HG03060 (cell line): Measurements from ENCODE around the gene FAM124A.
"Not testable (repeated sequence)": the region's sequence is repeated elsewhere in the genome, so short reads cannot be mapped to it uniquely, and the experiment has no call there.

Experiments
- ATAC-seq: cut with Tn5 transposase; IDR thresholded peaks from one replicate; pipeline ENCODE4 v1.9.1; 2021; ENCODE audit warnings: low read depth, moderate number of reproducible peaks; ENCODE audit not compliant: unreplicated experiment

FAM124A gene

DNA sequence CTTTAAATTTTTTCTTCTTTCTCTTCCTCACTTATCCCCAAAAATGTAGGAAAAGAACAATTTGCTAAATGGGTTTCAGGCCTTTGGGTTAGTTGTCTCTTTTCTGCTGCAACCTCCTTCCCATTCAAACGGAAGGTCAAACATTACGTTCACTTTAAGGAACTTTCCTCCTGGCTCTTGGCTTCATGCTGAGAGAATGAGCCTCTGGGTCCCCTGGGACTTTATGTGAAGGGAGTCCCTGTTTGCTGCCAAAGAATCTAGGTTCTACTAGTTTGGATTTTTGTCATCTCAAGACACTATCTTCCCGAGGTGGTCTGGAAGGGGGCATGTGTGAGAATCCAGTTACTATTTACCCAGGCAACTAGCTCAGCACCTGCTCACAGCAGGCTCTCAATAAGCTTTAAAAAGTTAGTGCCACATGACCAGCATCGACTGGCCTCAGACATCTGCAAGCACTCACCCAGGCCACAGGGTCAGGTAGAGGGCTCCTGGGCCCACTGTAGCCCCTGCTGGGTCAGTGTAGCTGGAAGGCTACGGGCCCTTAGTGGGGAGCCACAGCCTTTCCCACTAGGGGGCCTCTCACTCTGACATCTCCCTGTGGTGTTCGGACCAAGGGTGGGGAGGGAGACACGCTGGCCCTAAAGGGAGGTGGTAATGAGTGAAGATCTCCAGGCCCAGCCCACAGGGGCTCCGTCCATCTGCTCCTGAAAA, 40.5 kb downstream of the FAM124A start:
- no peak for ATAC-seq

DNA sequence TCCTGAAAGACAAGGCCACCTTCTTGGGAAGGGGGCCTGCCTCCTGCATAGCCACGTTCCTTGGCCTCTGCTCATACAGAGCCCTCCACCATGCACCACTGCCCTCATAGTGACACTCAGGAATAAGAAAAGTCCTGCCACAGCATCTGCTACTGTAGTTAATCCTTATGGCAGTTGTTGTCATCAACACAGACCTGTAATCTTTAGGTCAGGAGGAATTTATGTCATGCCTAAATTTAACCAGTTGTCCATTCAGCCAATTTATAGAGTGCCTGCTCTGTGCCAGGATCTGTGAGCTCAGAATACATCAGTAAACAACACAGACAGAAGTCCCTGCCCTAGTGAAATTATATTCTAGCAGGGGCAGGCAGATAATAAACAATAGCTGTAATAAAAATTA, 44.4 kb downstream of the FAM124A start:
- ATAC-seq: no peak

GRCh38 chr13:51267622-51268021, 45.4 kb downstream of the FAM124A start:
- ATAC-seq: no peak

DNA sequence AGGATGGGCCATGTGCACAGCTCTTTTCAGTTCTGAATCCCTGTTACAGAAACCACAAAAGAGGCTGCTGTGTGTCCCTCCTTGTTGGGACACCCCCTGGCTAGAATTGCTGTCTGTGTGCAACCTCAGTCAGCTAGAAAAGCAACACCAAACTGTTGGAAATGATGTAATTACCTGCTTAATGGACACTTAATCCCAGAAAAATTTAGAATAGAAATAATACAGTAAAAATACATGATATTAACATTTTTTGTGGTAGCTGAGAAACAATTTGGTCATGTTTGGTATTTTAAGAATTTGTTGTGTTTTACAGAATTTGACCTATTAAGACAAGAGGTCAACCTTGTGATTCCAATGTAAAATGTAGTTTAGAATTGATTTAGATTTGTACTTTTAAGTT, 46.8 kb downstream of the FAM124A start:
- no peak for ATAC-seq

- ATAC-seq: no peak
These were observed 48.6 kb downstream of the FAM124A start for GRCh38 chr13:51270623-51271415.

DNA sequence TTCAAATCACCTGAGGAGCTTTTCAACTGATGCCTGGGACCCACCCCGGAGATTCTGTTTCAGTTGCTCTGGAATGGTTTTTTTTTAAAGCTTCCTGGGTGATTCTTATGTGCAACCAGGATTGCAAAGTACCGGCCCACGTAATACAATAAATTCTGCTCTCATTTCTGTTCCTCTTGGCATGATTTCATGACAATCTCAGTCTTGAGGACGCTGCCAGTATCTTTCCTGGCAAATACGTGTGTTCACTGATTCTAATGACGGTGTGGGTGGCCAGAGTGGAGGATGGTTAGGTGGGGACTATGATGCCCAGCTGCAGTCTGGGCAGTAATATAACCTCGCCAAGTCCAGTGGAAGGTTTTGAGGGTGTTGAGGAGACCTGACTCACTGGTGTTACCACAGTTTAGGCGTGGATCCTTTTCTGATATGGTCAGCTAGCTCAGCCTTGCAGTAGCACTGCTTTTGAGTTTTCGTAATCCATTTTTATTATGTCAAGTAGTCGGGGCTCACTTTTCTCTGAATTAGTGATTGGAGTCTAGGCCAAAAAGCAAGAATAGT, 49.4 kb downstream of the FAM124A start:
- no peak for ATAC-seq

- no peak for ATAC-seq
These were observed 52.9 kb downstream of the FAM124A start for GRCh38 chr13:51275101-51275500.

DNA sequence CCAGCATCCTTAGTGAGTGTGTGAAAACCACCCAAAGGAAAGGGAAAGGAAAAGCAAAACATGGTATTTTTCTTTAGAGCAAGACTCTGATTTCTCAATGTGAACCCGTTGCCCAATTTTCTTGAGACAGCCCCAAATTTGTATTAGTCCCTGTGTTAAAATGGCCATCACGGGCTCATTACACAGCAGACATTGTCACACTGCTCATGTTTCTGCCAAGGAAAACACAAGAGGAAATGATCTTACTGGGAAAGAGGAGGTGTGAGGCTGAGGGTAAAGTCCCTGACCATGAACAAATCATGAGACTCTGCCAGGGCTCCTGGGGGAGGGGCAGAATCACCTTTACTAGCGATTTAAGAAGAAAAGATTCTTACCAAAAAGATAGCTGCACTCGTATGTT, 54.4 kb downstream of the FAM124A start:
- no peak for ATAC-seq

DNA sequence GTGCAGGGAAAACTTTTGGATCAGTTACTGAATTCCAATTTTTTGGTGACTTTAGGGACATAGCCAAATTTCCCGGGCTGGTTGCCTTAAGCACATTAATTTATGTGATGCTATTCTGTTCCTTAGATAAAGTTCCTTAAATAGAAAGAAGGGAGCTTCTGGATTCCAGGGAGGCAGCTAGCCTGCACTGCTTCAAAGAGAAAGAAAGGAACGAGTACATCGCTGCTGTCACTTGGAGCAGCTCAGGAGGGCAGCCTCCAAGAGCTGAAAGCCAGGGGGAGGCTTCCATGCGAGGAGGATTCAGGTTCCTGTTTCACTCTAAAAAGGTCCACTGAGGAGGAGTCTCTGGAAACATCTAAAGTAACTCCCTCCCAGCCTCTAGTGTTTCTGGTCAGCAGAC, 55.7 kb downstream of the FAM124A start:
- ATAC-seq: no peak

- ATAC-seq: no peak
These were observed 56.4 kb downstream of the FAM124A start for GRCh38 chr13:51278426-51279130.

DNA sequence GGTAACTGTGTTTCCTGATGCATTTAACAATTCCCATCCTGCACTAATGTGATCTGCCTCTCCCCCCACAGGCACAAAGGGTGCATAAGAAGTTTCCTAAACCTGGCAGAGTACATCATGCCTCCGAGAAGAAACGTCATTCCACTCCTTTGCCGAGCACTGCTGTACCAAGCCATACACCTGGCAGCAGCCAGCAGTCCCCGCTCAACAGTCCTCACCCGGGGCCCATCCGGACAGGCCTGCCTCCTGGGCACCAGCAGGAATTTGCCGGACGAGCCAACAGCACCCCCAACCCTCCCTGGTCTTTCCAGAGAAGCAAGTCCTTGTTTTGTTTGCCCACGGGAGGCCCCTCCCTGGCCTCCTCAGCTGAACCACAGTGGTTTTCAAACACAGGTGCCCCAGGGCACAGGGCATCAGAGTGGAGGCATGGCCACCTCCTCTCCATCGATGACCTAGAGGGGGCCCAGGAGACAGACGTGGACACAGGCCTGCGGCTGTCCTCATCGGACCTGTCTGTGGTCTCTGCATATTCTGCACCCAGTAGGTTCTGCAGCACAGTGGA, 58.3 kb downstream of the FAM124A start:
- ATAC-seq: no peak

GRCh38 chr13:51282322-51282721, 60.1 kb downstream of the FAM124A start:
- no peak for ATAC-seq

- not testable (repeated sequence) for ATAC-seq
These were observed 60.7 kb downstream of the FAM124A start for GRCh38 chr13:51282923-51283322.

DNA sequence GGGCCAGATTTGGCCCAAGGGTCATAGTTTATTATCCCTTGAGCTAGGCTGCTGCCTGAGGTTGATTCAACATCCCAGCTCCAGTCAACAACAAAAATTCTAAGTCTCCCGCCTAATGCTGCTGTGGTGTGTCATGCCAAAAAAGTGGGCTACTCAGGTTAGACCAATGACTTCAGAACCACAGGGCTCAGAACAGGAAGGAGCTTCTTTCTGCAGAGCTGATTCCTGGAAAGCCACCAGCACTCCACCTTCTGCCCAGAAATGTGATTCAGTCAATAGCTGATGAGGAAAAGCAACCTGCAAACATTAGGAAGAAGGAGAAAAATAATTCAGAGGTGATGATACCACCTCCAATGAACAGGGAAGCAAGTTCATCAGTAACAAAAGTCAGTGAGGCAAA, 61.2 kb downstream of the FAM124A start:
- no peak for ATAC-seq

DNA sequence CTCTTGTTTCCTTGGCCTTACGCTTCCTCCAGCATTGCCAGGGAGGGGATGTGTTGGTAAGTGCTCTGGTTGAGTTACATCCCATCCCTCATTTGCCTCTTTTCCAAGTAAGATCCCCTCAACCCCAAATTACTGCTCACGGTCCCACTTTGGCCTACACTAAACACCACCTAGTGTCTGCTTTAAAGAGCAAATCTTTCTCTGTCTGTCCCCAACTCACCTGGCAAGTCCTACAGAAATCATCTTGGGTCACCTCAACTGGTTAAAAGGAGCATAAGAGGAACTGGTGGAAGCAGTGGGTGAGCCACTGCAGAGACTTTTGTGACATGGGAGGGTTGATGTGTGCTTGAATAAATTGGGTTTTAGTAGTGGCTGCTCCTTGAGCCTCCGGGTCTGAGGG, 62.1 kb downstream of the FAM124A start:
- ATAC-seq: no peak

DNA sequence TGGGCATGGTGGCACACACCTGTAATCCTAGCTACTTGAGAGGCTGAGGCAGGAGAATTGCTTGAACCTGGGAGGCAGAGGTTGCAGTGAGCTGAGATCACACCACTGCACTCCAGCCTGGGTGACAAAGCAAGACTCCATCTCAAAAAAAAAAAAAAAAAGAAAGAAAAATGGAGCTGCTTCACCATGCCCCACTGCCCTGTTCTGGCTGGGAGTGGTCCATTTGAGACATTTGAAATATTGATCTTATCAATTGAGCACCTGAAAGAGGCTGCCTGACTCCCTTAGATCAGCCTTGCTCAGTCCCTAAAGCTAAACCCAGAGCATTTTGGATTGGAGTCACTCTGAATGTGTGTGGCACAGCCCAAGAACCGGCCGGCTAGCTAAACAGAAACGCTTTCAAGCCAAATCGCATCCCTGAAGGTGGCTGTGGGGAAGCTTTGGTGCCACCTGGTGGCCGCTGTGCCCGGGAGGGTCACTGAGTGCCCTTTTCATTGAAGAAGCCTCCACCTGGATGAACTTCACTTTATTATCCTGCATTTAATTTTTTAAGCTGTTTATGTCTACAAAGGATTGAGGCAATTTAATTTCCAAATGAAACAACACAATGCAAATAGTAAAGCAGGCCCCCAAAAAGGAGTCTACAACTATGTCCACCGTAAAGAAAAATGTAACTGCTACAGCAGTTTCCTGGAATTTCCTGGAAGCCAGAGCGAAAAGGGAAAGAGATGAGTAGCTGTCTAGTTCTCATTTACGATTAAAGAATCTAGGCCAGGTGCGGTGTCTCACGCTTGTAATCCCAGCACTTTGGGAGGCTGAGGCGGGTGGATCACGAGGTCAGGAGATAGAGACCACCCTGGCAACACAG, 64.2 kb downstream of the FAM124A start:
- ATAC-seq: no peak

GRCh38 chr13:51287758-51288157, 65.6 kb downstream of the FAM124A start:
- no peak for ATAC-seq

- ATAC-seq: not testable (repeated sequence)
These were observed 66.1 kb downstream of the FAM124A start for GRCh38 chr13:51288254-51288653.

DNA sequence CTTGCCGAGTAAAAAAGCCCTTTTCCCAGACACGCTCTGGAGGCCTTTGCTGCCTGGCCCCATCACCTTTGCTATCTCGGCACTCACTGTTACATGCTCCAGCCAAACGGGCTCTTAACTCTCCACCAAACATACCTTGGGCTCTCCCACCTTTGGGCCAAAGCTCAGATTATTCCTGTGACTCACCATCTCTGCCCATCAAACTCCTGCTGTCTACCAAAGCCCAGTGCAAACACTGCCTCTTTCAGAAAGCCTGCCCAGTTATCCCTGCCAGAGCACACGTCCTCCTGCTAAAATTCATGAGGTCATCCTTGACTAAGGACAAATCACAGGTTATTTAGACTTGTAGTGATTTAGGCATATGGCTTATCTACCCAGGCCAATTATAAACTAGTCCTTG, 69.1 kb downstream of the FAM124A start:
- no peak for ATAC-seq

GRCh38 chr13:51292000-51292565, 69.9 kb downstream of the FAM124A start:
- no peak for ATAC-seq
